H9 (cell line): ENCODE measurements around the gene PPTC7. TPM values are rescaled to one million over a fixed set of nuclear protein-coding genes. Genes with fewer than 3 reads are reported as not detected.

Experiments
- DNase-seq: peaks from one replicate; pipeline ENCODE4 v3.0.0-alpha.2; 2017
- H2AFZ ChIP-seq: one replicate; pipeline ENCODE4 v1.6.1; 2013; ENCODE audit warnings: mild to moderate bottlenecking, low read length, control low read depth, moderate library complexity
- H2AK5ac ChIP-seq: 2 replicates; pipeline ENCODE4 v1.6.1; 2013; ENCODE audit warnings: low read length, control low read depth, mixed read lengths; ENCODE audit not compliant: insufficient read length
- H2BK120ac ChIP-seq: one replicate; pipeline ENCODE4 v1.6.1; 2013; ENCODE audit warnings: low read depth, mild to moderate bottlenecking, low read length, control low read depth, inconsistent platforms; ENCODE audit not compliant: poor library complexity, severe bottlenecking
- H2BK12ac ChIP-seq: 2 replicates; pipeline ENCODE4 v1.6.1; 2013; ENCODE audit warnings: low read length, control low read depth, mixed read lengths, low read depth; ENCODE audit not compliant: insufficient read length
- H2BK15ac ChIP-seq: 2 replicates; pipeline ENCODE4 v1.6.1; 2013; ENCODE audit warnings: low read depth, low read length, control low read depth
- H2BK20ac ChIP-seq: one replicate; pipeline ENCODE4 v1.6.1; 2013; ENCODE audit warnings: low read depth, mild to moderate bottlenecking, low read length, control low read depth, inconsistent platforms; ENCODE audit not compliant: poor library complexity, severe bottlenecking
- H2BK5ac ChIP-seq: 2 replicates; pipeline ENCODE4 v1.6.1; 2013; ENCODE audit warnings: low read length, control low read depth, mixed read lengths; ENCODE audit not compliant: insufficient read length
- H3K14ac ChIP-seq: 2 replicates; pipeline ENCODE4 v1.6.1; 2013; ENCODE audit warnings: low read length, control low read depth; ENCODE audit not compliant: insufficient read depth
- H3K18ac ChIP-seq: 2 replicates; pipeline ENCODE4 v1.6.1; 2013; ENCODE audit warnings: low read depth, mild to moderate bottlenecking, mixed read lengths, low read length, control low read depth; ENCODE audit not compliant: insufficient read length
- H3K23ac ChIP-seq: 2 replicates; pipeline ENCODE4 v1.6.1; 2013; ENCODE audit warnings: low read length, control low read depth, mixed read lengths, low read depth; ENCODE audit not compliant: insufficient read length
- H3K23me2 ChIP-seq: 2 replicates; pipeline ENCODE4 v1.6.1; 2013; ENCODE audit warnings: low read depth, mild to moderate bottlenecking, mixed read lengths, low read length, control low read depth; ENCODE audit not compliant: insufficient read length, poor library complexity, severe bottlenecking
- H3K27ac ChIP-seq: 2 replicates; pipeline ENCODE4 v1.5.1; 2013; ENCODE audit warnings: low read length, control low read depth, mixed read lengths, low read depth; ENCODE audit not compliant: insufficient read length
- H3K27me3 ChIP-seq: 2 replicates; pipeline ENCODE4 v1.6.1; 2013; ENCODE audit warnings: low read length, control low read depth, inconsistent platforms; ENCODE audit not compliant: insufficient read depth
- H3K4ac ChIP-seq: 2 replicates; pipeline ENCODE4 v1.6.1; 2013; ENCODE audit warnings: low read depth, mild to moderate bottlenecking, control low read depth, inconsistent platforms, low read length, moderate library complexity
- H3K4me1 ChIP-seq: 2 replicates; pipeline ENCODE4 v1.6.1; 2013; ENCODE audit warnings: low read length, control low read depth, inconsistent platforms; ENCODE audit not compliant: insufficient read depth
- H3K4me2 ChIP-seq: 2 replicates; pipeline ENCODE4 v1.6.1; 2013; ENCODE audit warnings: low read length, control low read depth, mixed read lengths; ENCODE audit not compliant: insufficient read length, insufficient read depth
- H3K56ac ChIP-seq: 2 replicates; pipeline ENCODE4 v1.6.1; 2013; ENCODE audit warnings: low read depth, mild to moderate bottlenecking, mixed read lengths, low read length, control low read depth; ENCODE audit not compliant: insufficient read length
- H3K79me1 ChIP-seq: 2 replicates; pipeline ENCODE4 v1.6.1; 2013; ENCODE audit warnings: low read depth, mild to moderate bottlenecking, moderate library complexity, low read length, control low read depth, inconsistent platforms; ENCODE audit not compliant: insufficient read depth, poor library complexity, severe bottlenecking
- H3K79me2 ChIP-seq: 2 replicates; pipeline ENCODE4 v1.6.1; 2013; ENCODE audit warnings: low read length, control low read depth, inconsistent platforms; ENCODE audit not compliant: insufficient read depth
- H3K9ac ChIP-seq: 2 replicates; pipeline ENCODE4 v1.6.1; 2013; ENCODE audit warnings: low read length, control low read depth, mixed read lengths; ENCODE audit not compliant: insufficient read length; ENCODE audit errors: extremely low read depth
- H3K9me3 ChIP-seq: one replicate; pipeline ENCODE4 v1.6.1; 2013; ENCODE audit warnings: low read depth, low read length, inconsistent platforms; ENCODE audit not compliant: control insufficient read depth
- H3T11ph ChIP-seq: one replicate; pipeline ENCODE4 v1.6.1; 2013; ENCODE audit warnings: mild to moderate bottlenecking, low read length, control low read depth, inconsistent platforms
- H4K20me1 ChIP-seq: one replicate; pipeline ENCODE4 v1.6.1; 2013; ENCODE audit not compliant: control insufficient read depth, insufficient read length, insufficient read depth
- H4K5ac ChIP-seq: 2 replicates; pipeline ENCODE4 v1.6.1; 2013; ENCODE audit warnings: low read depth, mild to moderate bottlenecking, mixed read lengths, low read length, control low read depth; ENCODE audit not compliant: insufficient read length
- H4K8ac ChIP-seq: replicated peaks from 2 replicates; pipeline ENCODE4 v1.6.1; 2013; ENCODE audit warnings: low read length, control low read depth, mixed read lengths, low read depth; ENCODE audit not compliant: insufficient read length
- H4K91ac ChIP-seq: 2 replicates; pipeline ENCODE4 v1.6.1; 2013; ENCODE audit warnings: low read depth, mild to moderate bottlenecking, moderate library complexity, mixed read lengths, low read length, control low read depth; ENCODE audit not compliant: insufficient read length
- H3K27ac Mint-ChIP-seq, 3 experiments: 2 replicates in 2 of 3; 3 replicates in 1 of 3; pipeline ENCODE4 v1.8.0; 2020 to 2021; ENCODE audit warnings: mixed read lengths in 3 of 3, mild to moderate bottlenecking in 1 of 3, moderate library complexity in 1 of 3
- H3K27me3 Mint-ChIP-seq: 2 replicates; pipeline ENCODE4 v1.8.0; 2021; ENCODE audit warnings: low read depth, mild to moderate bottlenecking, moderate library complexity, mixed read lengths
- H3K36me3 Mint-ChIP-seq, 3 experiments: 2 replicates in 2 of 3; 3 replicates in 1 of 3; pipeline ENCODE4 v1.8.0; 2020 to 2021; ENCODE audit warnings: low read depth in 3 of 3, mixed read lengths in 3 of 3; ENCODE audit not compliant: insufficient read depth in 1 of 3
- H3K4me1 Mint-ChIP-seq, 2 experiments: 2 replicates each; pipeline ENCODE4 v1.8.0; 2020; ENCODE audit warnings: mixed read lengths in 2 of 2
- H3K4me3 Mint-ChIP-seq, 2 experiments: 2 replicates in 1 of 2; 3 replicates in 1 of 2; pipeline ENCODE4 v1.8.0; 2020 to 2021; ENCODE audit warnings: mild to moderate bottlenecking in 2 of 2, mixed read lengths in 2 of 2, moderate library complexity in 1 of 2
- H3K9me3 Mint-ChIP-seq, 2 experiments: 2 replicates in 1 of 2; 3 replicates in 1 of 2; pipeline ENCODE4 v1.8.0; 2020; ENCODE audit warnings: mild to moderate bottlenecking in 2 of 2, mixed read lengths in 2 of 2, moderate library complexity in 1 of 2
- CTCF ChIP-seq: fragments of 200-600 bp; sonication (generic); conservative IDR thresholded peaks from 3 replicates; pipeline ENCODE4 v1.8.0; 2021; ENCODE audit warnings: antibody characterized with exemption, mild to moderate bottlenecking
- WGBS: extraction: QIAGEN DNeasy Blood & Tissue Kit; methylation state at CpG from one replicate; pipeline ENCODE4 v1.1.7; 2013; ENCODE audit warnings: missing lambda C conversion rate, low lambda C conversion rate, mixed read lengths; ENCODE audit not compliant: insufficient read length; ENCODE audit errors: extremely low coverage; 5-methylcytosine and 5-hydroxymethylcytosine counted together
- total RNA-seq: library from RNA; stranded (reverse); gene quantifications from 2 replicates; pipeline ENCODE4 v1.2.1, GENCODE V29; 2021

Gene PPTC7
- total RNA-seq, 1 experiment from 2014 or later: 15.8 TPM

- H3K9me3 Mint-ChIP-seq: no peaks in the 10 kb centered on the region
- Histone ChIP-seq H3K4me1 (no peaks in the 10 kb centered on the region), H2AFZ (no peak overlapping the region), H2AK5ac (no peak overlapping the region), H3K14ac (no peak overlapping the region), H2BK15ac (no peak overlapping the region), H4K8ac (no peak overlapping the region), H3K9ac (no peak overlapping the region), H3K4me2 (no peak overlapping the region), H3K18ac (no peak overlapping the region), H3K23ac (no peak overlapping the region), H3T11ph (no peak overlapping the region), H3K27me3 (no peaks in the 10 kb centered on the region), H3K79me1 (peaks cover 5% of the 10 kb centered on the region), H4K91ac (no peak overlapping the region), H3K4ac (no peak overlapping the region), H2BK5ac (no peak overlapping the region), H3K23me2 (no peaks in the 10 kb centered on the region), H2BK120ac (no peak overlapping the region), H3K56ac (no peak overlapping the region), H3K9me3 (no peaks in the 10 kb centered on the region), H3K27ac (no peak overlapping the region), H2BK12ac (no peak overlapping the region), H3K79me2 (peaks cover 10% of the 10 kb centered on the region), H4K20me1 (no peaks in the 10 kb centered on the region), H4K5ac (no peak overlapping the region), H2BK20ac (no peak overlapping the region)
- H3K27me3 Mint-ChIP-seq: no peaks in the 10 kb centered on the region
- H3K4me3 Mint-ChIP-seq: no peak overlapping the region
- peaks cover 0 to 1% of the 10 kb centered on the region in 2 experiments; a peak in 1 of 4 replicates for H3K4me1 Mint-ChIP-seq
- DNase-seq: no peak
- TF ChIP-seq CTCF: no peak
- peak overlapping the region in 1 of 3 experiments; percentile 0; a peak in 1 of 7 replicates for H3K27ac Mint-ChIP-seq
- peaks cover 0 to 10% (median 9%) of the 10 kb centered on the region in 3 experiments; a peak in 4 of 7 replicates for H3K36me3 Mint-ChIP-seq
- WGBS: no CpG with 5 or more reads among the region's 8 CpGs
Measured at GRCh38 chr12:110555577-110556406, 27.3 kb downstream of the PPTC7 start.
